Measurements from ENCODE around the gene CTSC. TPM values are rescaled to one million over a fixed set of nuclear protein-coding genes. Genes with fewer than 3 reads are reported as not detected.

CTSC gene
- total and polyA plus RNA-seq, 2 experiments from 2014 or later: 46.0 to 47.6 TPM

- H3K27me3 ChIP-seq (replicated peaks; ENCODE audit: insufficient read depth): no peaks in the 10 kb centered on the region
- TF ChIP-seq EZH2phosphoT487 (IDR thresholded peaks at IDR 0.05; ENCODE audit: insufficient read depth, low read depth): no peak
- no peak for TF ChIP-seq EZH2 (IDR thresholded peaks at IDR 0.05; ENCODE audit: insufficient read depth, poor library complexity, severe bottlenecking)
- DNase-seq: no peak
- H3K9ac ChIP-seq: no peak overlapping the region
- H3K4me3 ChIP-seq: no peak overlapping the region
- no peaks in the 10 kb centered on the region for H3K36me3 ChIP-seq (ENCODE audit: low read depth)
- in situ Hi-C loops (cut with MboI): no loop called here
- H3K9me3 ChIP-seq (ENCODE audit: low read depth): no peaks in the 10 kb centered on the region
- 94 to 98% methylated on average over 2 of the region's 2 CpGs for WGBS, 2 experiments (ENCODE audit: low coverage in 1 of 2, low lambda C conversion rate in 2 of 2, missing lambda C conversion rate in 2 of 2)
- H3K4me2 ChIP-seq (ENCODE audit: unreplicated experiment): no peak overlapping the region
- no peak overlapping the region for H3K27ac ChIP-seq
- peaks cover 15% of the 10 kb centered on the region for H3K4me1 ChIP-seq (ENCODE audit: insufficient read depth)
- no peaks in the 10 kb centered on the region for H3K9me2 ChIP-seq (ENCODE audit: insufficient read depth)
- no peaks in the 10 kb centered on the region for H4K20me1 ChIP-seq (ENCODE audit: insufficient read depth)
- no peak overlapping the region for H2AFZ ChIP-seq
- H3F3A ChIP-seq (ENCODE audit: insufficient read depth): no peaks in the 10 kb centered on the region; the same call in 1 of the 2 replicates
- H3K79me2 ChIP-seq (ENCODE audit: insufficient read depth): no peaks in the 10 kb centered on the region
Measured at GRCh38 chr11:88297421-88297820, 40.1 kb downstream of the CTSC start.

- no peak for TF ChIP-seq EZH2phosphoT487 (IDR thresholded peaks at IDR 0.05; ENCODE audit: insufficient read depth, low read depth)
- no peak for TF ChIP-seq EZH2 (IDR thresholded peaks at IDR 0.05; ENCODE audit: insufficient read depth, poor library complexity, severe bottlenecking)
- Histone ChIP-seq H2AFZ (no peak overlapping the region), H3K36me3 (ENCODE audit: low read depth) (no peaks in the 10 kb centered on the region; the same call in 1 of the 2 replicates), H3K9ac (no peak overlapping the region), H3K27ac (no peak overlapping the region), H3K4me2 (ENCODE audit: unreplicated experiment) (no peak overlapping the region), H3K27me3 (replicated peaks; ENCODE audit: insufficient read depth) (no peaks in the 10 kb centered on the region), H3K4me1 (ENCODE audit: insufficient read depth) (peaks cover 15% of the 10 kb centered on the region), H4K20me1 (ENCODE audit: insufficient read depth) (no peaks in the 10 kb centered on the region), H3K4me3 (no peak overlapping the region), H3K9me2 (ENCODE audit: insufficient read depth) (no peaks in the 10 kb centered on the region), H3F3A (ENCODE audit: insufficient read depth) (no peaks in the 10 kb centered on the region; the same call in 1 of the 2 replicates), H3K9me3 (ENCODE audit: low read depth) (no peaks in the 10 kb centered on the region), H3K79me2 (ENCODE audit: insufficient read depth) (no peaks in the 10 kb centered on the region)
- in situ Hi-C loops (cut with MboI): no loop called here
- WGBS, 2 experiments (ENCODE audit: low coverage in 1 of 2, low lambda C conversion rate in 2 of 2, missing lambda C conversion rate in 2 of 2): 91 to 93% methylated on average over 3 of the region's 3 CpGs
- DNase-seq: no peak
Measured at GRCh38 chr11:88295028-88295427, 42.5 kb downstream of the CTSC start.

- Histone ChIP-seq H3K27ac (no peak overlapping the region), H3K4me3 (no peak overlapping the region), H3K79me2 (ENCODE audit: insufficient read depth) (no peaks in the 10 kb centered on the region), H2AFZ (0 out of 2 replicates have a peak overlapping the region, but pooled peaks have one; percentile 5), H3K9ac (no peak overlapping the region), H3K4me2 (ENCODE audit: unreplicated experiment) (no peak overlapping the region), H3K9me3 (ENCODE audit: low read depth) (no peaks in the 10 kb centered on the region), H4K20me1 (ENCODE audit: insufficient read depth) (no peaks in the 10 kb centered on the region), H3K36me3 (ENCODE audit: low read depth) (no peaks in the 10 kb centered on the region; the same call in 1 of the 2 replicates), H3K4me1 (ENCODE audit: insufficient read depth) (peaks cover 15% of the 10 kb centered on the region), H3K9me2 (ENCODE audit: insufficient read depth) (no peaks in the 10 kb centered on the region), H3K27me3 (replicated peaks; ENCODE audit: insufficient read depth) (no peaks in the 10 kb centered on the region), H3F3A (ENCODE audit: insufficient read depth) (no peaks in the 10 kb centered on the region; the same call in 1 of the 2 replicates)
- TF ChIP-seq EZH2 (IDR thresholded peaks at IDR 0.05; ENCODE audit: insufficient read depth, poor library complexity, severe bottlenecking) (no peak), EZH2phosphoT487 (IDR thresholded peaks at IDR 0.05; ENCODE audit: insufficient read depth, low read depth) (no peak)
- WGBS, 2 experiments (ENCODE audit: low coverage in 1 of 2, low lambda C conversion rate in 2 of 2, missing lambda C conversion rate in 2 of 2): 21 to 30% methylated on average over 3 of the region's 3 CpGs
- peak; percentile 50 for DNase-seq
- in situ Hi-C loops (cut with MboI): no loop called here
Measured at GRCh38 chr11:88293931-88294330, 43.6 kb downstream of the CTSC start.

GRCh38 chr11:88292171-88292843 lies 45.2 kb downstream of the CTSC start:
- in situ Hi-C loops (cut with MboI): no loop called here
- TF ChIP-seq EZH2 (IDR thresholded peaks at IDR 0.05; ENCODE audit: insufficient read depth, poor library complexity, severe bottlenecking) (no peak), EZH2phosphoT487 (IDR thresholded peaks at IDR 0.05; ENCODE audit: insufficient read depth, low read depth) (no peak)
- peak; percentile 41 for DNase-seq
- Histone ChIP-seq H3K4me3 (no peak overlapping the region), H3F3A (ENCODE audit: insufficient read depth) (no peaks in the 10 kb centered on the region; the same call in 1 of the 2 replicates), H4K20me1 (ENCODE audit: insufficient read depth) (no peaks in the 10 kb centered on the region), H2AFZ (no peak overlapping the region), H3K4me1 (ENCODE audit: insufficient read depth) (peaks cover 15% of the 10 kb centered on the region), H3K9ac (no peak overlapping the region), H3K4me2 (ENCODE audit: unreplicated experiment) (no peak overlapping the region), H3K27ac (no peak overlapping the region), H3K9me2 (ENCODE audit: insufficient read depth) (no peaks in the 10 kb centered on the region), H3K79me2 (ENCODE audit: insufficient read depth) (no peaks in the 10 kb centered on the region), H3K36me3 (ENCODE audit: low read depth) (no peaks in the 10 kb centered on the region; the same call in 1 of the 2 replicates), H3K9me3 (ENCODE audit: low read depth) (no peaks in the 10 kb centered on the region), H3K27me3 (replicated peaks; ENCODE audit: insufficient read depth) (no peaks in the 10 kb centered on the region)
- 48 to 55% methylated on average over 3 of the region's 3 CpGs for WGBS, 2 experiments (ENCODE audit: low coverage in 1 of 2, low lambda C conversion rate in 2 of 2, missing lambda C conversion rate in 2 of 2)
